LHCN-M2 (cell line): ENCODE measurements around the gene ARID3A. TPM values are rescaled to one million over a fixed set of nuclear protein-coding genes. Genes with fewer than 3 reads are reported as not detected.

Experiments
- DNase-seq: peaks from one replicate; pipeline ENCODE4 v3.0.0-alpha.2; 2012; ENCODE audit warnings: low read depth
- total RNA-seq: library from RNA; depleted of rRNA; stranded (reverse); fragments of >200 nt; gene quantifications from 2 replicates; pipeline ENCODE4 v1.2.3, GENCODE V29; 2014

Gene ARID3A
- total RNA-seq, 1 experiment from 2014 or later = 3.4 TPM

DNA sequence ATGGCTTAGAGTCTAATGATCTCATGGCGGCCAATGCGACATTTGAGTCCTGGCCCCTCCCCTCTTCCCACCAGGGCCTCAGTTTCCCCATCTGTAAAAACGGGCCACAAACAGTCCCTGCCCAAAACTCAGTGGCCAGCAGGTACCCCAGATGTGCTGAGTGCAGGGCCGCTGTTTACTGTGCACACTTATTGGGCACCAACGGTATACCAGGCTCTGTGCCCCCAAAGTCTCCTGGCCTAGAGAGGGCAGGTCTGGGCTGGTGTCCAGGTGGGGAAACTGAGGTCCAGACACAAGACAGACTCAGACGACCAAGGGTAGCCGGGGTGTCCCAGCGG is 34.7 kb downstream of the ARID3A start:
- DNase-seq = no peak

DNA sequence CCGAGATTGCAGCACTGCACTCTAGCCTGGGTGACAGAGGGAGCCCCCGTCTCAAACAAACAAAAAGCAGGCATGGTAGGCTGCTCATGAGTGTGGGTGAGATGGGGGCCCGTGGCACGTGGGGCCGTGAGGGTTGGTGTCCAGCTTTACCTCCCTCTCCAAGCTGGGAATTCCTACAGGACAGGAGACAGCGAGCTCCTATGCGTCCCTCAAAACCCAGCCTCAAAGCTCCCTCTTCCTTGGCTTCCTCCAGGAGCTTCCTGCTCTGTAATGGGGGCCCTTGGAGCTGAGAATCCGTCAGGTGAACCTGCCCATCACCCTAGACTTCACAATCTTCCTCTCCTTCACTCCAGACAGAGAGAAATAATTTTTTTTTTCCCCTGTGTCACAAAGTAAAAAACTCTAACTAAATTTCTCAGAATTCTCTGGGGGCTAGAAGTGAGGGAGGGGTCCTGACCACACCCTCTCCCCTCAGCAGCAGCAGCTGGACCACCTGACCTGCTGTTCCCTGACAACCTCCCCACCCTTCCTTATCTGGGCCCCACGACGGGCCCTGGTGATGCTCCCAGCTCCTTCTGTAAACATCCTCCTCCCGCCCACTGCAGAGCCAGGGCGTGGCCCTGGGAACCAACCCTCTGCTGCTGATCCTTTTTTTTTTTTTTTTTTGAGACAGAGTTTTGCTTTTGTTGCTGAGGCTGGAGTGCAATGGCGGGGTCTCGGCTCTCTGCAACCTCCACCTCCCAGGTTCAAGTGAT is 36.2 kb downstream of the ARID3A start:
- no peak for DNase-seq

DNA sequence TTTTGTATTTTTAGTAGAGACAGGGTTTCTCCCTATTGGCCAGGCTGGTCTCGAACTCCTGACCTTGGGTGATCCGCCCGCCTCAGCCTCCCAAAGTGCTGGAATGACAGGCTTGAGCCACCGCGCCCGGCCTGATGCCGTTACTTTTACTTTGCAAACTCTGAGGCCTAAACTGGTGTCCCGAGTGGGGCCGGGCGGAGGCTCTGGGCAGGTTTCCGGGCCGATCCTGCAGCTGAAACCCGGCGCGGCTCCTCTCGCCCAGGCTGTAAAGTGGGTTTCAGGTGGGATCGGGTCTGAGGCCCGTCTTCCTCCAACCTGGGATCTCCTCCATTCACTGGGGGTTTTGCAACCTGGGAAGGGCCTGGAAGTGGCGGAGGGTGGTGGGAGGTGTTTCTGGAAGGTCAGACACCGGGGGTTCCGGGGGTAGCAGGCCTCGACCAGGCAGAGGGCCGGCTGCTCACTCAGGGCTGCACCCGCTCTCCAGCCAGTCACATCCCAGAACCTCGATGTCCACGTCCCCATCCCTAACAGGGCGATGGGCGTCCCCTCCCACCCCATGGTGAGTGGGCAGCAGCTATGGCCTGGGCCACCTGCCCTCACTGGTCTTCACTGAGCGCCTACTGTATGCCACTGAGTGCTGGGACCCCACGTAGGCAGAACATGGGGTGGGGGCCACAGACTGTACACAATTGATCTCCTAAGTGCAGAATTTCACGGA is 37.0 kb downstream of the ARID3A start:
- DNase-seq = no peak

DNA sequence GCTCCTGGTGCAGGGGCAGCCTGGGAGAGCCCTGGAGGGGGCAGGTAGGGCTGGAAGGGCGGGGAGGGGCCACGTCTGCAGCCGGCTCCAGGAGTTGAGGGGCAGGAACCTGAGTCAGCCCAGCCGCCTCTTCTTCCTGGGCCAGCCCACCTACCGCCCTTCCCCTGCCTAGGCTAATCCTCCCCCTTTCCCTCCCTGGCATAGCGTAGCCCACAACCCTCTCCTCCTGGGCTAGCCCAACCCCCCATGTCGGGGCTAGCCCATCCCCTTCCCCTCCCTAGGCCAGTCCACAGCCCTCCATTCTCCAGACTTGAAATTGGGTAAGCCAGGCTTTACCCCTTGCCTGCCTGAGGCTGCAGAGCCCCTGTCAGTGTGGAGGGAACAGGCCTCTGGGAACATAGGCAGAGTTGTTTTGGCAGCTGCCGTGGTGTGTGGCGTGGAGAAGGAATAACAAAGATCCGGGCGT is 37.7 kb downstream of the ARID3A start:
- DNase-seq = peak; percentile 50

DNA sequence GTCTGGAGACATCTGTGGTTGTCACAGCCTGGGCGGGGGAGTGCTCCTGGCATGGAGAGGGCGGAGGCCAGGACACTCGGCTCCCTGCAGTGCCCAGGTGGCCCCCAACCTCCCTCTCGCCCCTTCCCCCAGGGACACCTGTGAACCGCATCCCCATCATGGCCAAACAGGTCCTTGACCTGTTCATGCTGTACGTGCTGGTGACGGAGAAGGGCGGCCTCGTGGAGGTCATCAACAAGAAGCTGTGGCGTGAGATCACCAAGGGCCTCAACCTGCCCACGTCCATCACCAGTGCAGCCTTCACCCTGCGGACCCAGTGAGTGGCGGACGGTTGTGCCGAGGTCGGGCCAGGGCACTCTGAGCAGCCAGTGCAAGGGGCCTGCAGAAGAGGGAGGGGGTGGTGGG is 38.3 kb downstream of the ARID3A start:
- no peak for DNase-seq

- DNase-seq = peak; percentile 48
Measured at GRCh38 chr19:964761-965694, 39.2 kb downstream of the ARID3A start.

DNA sequence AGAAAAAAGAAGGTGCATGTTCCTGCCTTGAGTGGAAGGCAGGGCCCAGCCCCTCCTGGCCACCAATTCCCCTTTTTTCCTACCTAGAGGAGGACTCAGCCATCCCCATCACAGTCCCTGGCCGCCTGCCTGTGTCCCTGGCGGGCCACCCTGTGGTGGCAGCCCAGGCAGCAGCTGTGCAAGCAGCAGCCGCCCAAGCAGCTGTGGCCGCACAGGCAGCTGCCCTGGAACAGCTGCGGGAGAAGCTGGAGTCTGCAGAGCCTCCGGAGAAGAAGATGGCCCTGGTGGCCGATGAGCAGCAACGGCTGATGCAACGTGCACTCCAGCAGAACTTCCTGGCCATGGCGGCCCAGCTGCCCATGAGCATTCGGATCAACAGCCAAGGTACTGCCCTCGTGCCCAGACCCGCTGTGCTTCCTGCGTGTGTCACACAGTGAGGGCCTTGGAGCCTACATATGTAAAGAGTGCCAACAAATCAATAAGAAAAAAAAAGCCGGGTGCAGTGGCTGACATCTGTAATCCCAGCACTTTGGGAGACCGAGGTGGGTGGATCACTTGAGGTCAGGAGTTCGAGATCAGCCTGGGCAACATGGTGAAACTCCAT is 40.8 kb downstream of the ARID3A start:
- DNase-seq = peak; percentile 58

GRCh38 chr19:970695-971094 is 44.9 kb downstream of the ARID3A start:
- DNase-seq = peak; percentile 13

- DNase-seq = no peak
Measured at GRCh38 chr19:971795-972194, 46.0 kb downstream of the ARID3A start.

- DNase-seq = no peak
Measured at GRCh38 chr19:972281-972680, 46.4 kb downstream of the ARID3A start.

DNA sequence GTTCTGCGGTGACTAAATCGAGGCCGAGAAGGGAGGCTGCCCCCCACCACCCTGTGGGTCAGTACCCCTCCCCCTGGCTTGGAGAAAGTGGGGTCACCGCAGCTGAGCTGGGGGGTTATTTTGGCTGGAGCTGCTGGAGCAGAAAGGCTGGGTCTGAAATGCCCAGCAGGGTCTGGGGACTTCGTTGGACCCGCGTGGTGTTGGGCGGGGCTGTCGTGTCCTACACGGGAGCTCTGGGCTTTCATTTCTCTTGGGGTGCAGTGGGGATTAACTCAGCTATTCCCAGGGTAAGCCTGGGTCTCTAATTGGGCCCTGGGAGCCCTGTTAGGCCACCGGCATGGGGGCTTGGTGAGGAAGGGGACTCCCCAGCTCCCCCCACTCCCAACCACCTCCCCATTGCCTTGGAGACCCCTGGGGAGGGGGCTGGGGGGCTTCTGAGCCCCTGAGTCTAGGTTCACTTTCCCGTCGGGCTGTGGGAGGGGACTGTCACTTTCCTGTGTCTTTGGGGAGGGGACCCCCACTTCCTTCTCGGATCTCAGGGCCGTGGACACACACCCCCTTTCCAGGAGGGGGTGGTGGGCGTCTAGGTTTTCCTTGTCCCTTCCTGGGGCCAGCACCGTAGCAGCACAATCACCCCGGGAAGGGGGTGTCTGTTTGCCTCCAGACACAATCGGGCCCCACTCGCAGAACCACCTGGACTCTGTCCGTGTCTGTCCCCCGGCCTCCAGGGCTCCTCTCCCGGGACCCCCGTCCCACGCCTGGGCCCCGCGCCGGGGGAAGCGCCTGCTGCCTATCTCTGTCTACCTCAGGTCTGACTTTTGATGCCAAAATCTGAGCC is 48.1 kb downstream of the ARID3A start:
- no peak for DNase-seq

DNA sequence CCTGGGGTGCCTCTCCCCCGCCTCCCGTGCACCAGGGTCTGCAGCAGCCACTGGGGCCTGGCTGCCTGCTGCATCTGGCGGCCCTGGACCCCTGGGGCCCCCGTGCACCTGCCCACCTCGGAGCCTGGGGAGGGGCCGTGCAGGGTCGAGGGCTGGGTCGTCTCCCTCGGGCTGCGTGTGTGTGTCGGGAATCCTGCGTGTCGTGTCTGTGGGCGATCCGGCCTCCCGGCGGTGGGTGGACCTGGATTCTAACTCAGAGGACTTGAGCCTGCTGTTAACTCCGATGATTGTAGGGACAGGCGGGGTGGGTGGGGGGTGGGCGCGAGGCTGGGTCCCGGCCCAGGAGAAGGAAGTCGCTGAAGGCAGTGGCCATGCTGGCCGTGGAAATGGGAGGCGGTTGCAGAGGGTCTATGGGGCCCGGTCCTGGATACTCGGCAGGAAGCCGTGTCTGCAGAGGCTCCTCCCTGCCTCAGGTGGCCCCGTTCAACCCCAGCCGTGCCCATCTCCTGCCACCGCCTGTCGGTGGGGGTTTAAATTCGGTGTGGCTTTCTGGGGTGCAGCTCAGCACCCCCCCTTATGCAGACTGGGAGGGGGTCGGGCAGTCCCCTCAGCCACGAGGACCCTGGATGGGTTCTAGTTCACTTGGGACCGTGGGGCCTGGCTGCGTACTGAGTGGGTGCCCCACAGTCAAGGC is 48.9 kb downstream of the ARID3A start:
- DNase-seq = no peak

GRCh38 chr19:976476-976875 is 50.6 kb downstream of the ARID3A start:
- DNase-seq = no peak

DNA sequence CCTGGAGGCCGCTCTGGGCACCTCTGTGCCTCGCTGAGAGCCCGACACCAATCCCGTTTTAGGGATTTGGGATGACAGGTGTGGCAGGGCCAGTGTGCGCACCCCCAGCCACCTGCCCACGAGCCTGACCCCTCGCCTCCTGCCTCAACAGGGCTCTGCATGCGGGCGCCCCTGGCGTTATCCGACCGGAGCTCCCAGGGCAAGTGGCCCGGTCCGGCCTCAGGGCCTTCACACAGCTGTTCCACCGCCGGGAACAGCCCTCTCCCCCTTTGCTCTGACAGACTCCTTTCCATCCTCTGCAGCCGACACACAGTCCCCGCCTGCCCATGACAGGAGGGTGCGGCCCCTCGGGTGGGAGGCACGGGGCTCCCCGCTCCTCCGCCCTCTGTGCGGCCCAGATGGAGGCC is 51.2 kb downstream of the ARID3A start:
- no peak for DNase-seq

DNA sequence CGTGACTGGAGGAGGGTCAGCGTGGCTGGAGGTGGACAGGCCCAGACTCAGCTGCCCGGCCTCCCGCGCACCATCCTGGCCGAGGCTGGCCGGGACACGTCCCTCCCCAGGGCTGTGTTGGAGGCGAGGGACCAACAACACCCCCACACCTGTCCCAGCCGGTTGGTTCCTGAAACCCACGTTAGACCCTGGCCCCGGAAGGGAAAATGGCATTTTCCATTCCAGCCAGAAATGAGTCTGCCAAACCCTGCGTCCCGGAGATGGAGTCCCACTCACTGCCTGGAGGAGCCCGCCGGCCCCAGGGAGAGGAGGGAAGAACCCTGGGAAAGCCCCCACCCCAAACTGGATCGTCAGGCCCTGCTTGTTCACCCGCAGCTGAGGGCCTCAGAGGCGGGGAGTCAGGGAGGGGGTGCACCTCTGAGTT is 53.5 kb downstream of the ARID3A start:
- no peak for DNase-seq

GRCh38 chr19:980133-980998 is 54.5 kb downstream of the ARID3A start:
- no peak for DNase-seq

DNA sequence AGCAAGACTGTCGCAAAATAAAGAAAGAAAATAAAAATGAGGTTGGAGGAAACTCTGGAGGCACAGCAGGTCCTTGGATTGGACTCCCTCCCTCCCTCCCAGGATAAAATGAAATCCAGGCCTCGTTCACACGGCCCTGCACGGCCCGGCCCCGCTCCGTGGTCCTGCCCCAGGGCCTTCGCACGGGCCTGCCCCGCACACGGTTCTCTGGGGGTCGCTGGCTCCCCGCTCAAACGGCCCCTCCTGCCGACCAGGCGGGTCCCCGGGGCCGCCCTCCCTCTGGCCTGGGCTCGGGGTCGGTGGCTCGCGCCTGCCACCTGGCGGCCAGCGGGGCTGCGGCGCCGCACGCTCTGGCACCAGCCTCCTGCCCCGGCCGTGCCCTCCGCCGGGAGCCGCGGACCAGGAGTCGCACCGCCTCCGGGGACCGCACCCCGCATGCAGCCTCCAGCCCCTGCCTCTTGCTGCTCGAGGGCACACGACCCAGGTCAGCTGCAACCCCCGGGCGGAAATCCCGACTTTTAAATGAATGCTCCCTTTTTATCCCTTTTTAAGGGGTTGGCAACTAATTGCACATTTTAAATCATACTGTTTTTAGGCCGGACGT is 56.8 kb downstream of the ARID3A start:
- no peak for DNase-seq

GRCh38 chr19:984165-984967 is 58.5 kb downstream of the ARID3A start, which contains the start of gene WDR18:
WDR18 (plus strand) TSS chr19:984345; CDS start chr19:984354, 9 bp downstream.
- peak; percentile 83 for DNase-seq
